Right atrium auricular region (tissue), 2 donors: ENCODE data around the gene PGAM5. TPM values are rescaled to one million over a fixed set of nuclear protein-coding genes. Genes with fewer than 3 reads are reported as not detected.
A peak's percentile ranks its signal among the peaks of the same experiment; 100 is the strongest.

Experiments
- DNase-seq: peaks from one replicate; pipeline ENCODE4 v3.0.0-alpha.2; 2019; ENCODE audit warnings: low spot score
- H3K27ac ChIP-seq, 2 donors: fragments of 200-600 bp; sonication (generic); 1 replicate in 1 of 2; 2 replicates in 1 of 2; pipeline ENCODE4 v1.5.1; 2016 to 2019
- H3K27me3 ChIP-seq, 2 donors: fragments of 200-600 bp; sonication (generic); one replicate each; pipeline versions ENCODE4 v1.5.1 to v1.6.0; 2017 to 2019
- H3K36me3 ChIP-seq: fragments of 200-600 bp; sonication (generic); one replicate; pipeline ENCODE4 v1.5.1; 2016
- H3K4me1 ChIP-seq, 2 donors: fragments of 200-600 bp; sonication (generic); one replicate each; pipeline versions ENCODE4 v1.5.1 to v1.6.0; 2017 to 2019
- H3K4me3 ChIP-seq, 2 donors: fragments of 200-600 bp; sonication (generic); 1 replicate in 1 of 2; 2 replicates in 1 of 2; pipeline ENCODE4 v1.5.1; 2017 to 2019; ENCODE audit warnings: mild to moderate bottlenecking in 1 of 2, moderate library complexity in 1 of 2
- H3K9me3 ChIP-seq, 2 donors: fragments of 200-600 bp; sonication (generic); one replicate each; pipeline ENCODE4 v1.5.1; 2019
- total RNA-seq, 2 donors: library from RNA; depleted of rRNA; stranded (reverse); fragments of >200 nt; gene quantifications; one replicate each; pipeline ENCODE4 v1.1.0, GENCODE V29; 2016
- TF ChIP-seq, protein P1 (sequence below), 2 donors: fragments of 200-600 bp; sonication (generic); IDR thresholded peaks; one replicate each; pipeline ENCODE4 v1.5.1; 2019; ENCODE audit warnings: antibody characterized with exemption in 2 of 2

Gene PGAM5
- total RNA-seq, 2 donors from 2014 or later = 12.8 to 20.0 TPM

DNA sequence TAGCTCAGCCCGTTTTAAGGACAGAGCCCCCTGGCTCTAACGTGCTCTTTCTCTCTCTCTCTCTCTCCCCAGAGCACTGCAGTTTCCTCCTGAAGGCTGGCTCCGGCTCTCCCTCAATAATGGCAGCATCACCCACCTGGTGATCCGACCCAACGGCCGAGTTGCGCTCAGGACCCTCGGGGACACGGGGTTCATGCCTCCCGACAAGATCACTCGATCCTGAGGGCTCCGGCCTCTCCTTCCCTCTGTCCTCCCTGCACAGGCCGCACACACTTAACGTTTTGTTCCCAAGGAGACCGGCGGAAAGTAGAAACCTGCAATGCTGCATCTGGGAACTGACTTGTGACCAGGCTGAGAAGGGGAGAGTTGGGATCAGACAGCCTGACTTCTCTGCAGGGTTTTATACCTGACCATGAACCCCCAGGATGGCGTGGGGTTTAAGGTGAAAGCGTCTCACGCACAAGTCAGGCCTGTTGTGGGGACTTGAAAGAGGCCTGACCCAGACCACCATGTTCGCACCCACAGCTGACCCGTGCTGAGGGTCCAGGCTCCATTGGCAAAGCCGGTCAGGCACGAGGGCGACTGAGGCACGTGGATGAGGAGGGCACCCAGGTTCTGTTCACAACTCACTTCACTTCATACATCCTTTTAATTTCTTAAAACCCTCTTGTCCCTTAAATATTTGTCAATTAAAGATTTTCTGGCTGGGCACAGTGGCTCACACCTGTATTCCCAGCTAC, 10.1 kb downstream of the PGAM5 start:
- no peaks in the 10 kb centered on the region for H3K27me3 ChIP-seq
- H3K36me3 ChIP-seq = peaks cover 75% of the 10 kb centered on the region
- no peak for DNase-seq
- H3K4me1 ChIP-seq = peaks cover 0 to 3% of the 10 kb centered on the region in 2 donors
- no peaks in the 10 kb centered on the region for H3K9me3 ChIP-seq
- H3K27ac ChIP-seq = no peak overlapping the region
- TF ChIP-seq, protein P1, sequence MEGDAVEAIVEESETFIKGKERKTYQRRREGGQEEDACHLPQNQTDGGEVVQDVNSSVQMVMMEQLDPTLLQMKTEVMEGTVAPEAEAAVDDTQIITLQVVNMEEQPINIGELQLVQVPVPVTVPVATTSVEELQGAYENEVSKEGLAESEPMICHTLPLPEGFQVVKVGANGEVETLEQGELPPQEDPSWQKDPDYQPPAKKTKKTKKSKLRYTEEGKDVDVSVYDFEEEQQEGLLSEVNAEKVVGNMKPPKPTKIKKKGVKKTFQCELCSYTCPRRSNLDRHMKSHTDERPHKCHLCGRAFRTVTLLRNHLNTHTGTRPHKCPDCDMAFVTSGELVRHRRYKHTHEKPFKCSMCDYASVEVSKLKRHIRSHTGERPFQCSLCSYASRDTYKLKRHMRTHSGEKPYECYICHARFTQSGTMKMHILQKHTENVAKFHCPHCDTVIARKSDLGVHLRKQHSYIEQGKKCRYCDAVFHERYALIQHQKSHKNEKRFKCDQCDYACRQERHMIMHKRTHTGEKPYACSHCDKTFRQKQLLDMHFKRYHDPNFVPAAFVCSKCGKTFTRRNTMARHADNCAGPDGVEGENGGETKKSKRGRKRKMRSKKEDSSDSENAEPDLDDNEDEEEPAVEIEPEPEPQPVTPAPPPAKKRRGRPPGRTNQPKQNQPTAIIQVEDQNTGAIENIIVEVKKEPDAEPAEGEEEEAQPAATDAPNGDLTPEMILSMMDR (IDR thresholded peaks at IDR 0.05) = no peak
- H3K4me3 ChIP-seq = no peak overlapping the region

DNA sequence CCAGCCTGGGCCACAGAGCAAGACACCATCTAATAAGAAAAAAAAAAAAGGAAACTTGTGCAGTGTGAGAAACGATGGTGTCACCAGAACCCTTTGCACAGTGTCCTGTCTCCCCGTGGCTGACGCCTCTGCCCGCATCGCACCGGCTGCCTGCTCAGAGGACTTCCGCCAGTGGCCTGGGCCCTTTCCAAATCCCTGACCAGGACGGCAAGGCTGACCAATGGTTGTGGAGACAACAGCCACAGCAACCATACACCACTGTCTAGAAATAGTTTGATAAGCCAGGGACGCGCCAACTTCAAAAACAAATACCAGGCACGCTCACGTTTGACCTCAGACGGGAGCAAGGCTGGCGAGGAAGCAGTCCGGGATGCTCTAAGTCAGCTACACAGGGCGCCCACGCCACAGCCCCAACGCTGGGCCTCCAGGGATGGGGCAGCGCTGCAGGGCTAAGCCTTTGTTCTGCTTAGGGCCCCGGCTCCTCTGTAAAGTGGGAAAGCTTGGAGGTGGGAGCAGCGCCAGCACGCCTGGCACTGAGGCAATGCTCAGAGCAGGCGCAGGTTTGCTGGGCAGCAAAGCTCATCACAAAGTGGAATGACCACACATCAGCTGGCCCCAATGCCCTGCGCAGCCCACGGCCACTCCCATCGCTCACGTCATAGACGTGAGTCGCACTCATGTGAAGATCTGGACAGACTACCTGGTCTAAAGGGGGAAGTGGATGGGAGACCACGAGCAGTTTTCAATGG, 12.5 kb downstream of the PGAM5 start:
- Histone ChIP-seq H3K27ac (peak overlapping the region in 1 of 2 donors; percentile 26), H3K36me3 (peaks cover 80% of the 10 kb centered on the region), H3K27me3 (no peaks in the 10 kb centered on the region), H3K4me1 (peaks cover 0 to 3% of the 10 kb centered on the region in 2 donors), H3K4me3 (no peak overlapping the region), H3K9me3 (no peaks in the 10 kb centered on the region)
- TF ChIP-seq, protein P1 (IDR thresholded peaks at IDR 0.05) = no peak
- no peak for DNase-seq

DNA sequence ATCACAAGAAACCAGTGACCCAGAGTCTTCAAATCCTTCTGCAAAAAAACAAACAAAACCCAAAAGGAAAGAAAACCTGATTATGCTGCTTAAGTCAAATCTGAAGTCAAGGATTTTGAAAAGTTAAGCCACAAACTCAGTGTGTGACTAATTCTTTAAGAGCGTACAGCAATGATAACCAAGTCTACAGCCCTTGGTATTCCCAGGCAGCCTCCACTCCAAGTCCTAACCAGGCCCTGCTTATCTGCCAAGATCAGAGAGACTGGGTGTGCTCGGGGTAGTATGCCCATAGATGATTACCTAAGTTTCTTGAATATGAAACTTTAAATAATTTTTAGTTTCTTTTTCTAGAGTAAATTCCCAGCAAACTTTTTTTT, 13.1 kb downstream of the PGAM5 start:
- Histone ChIP-seq H3K9me3 (no peaks in the 10 kb centered on the region), H3K4me3 (no peak overlapping the region), H3K4me1 (peaks cover 0 to 3% of the 10 kb centered on the region in 2 donors), H3K27ac (no peak overlapping the region), H3K36me3 (peaks cover 84% of the 10 kb centered on the region), H3K27me3 (no peaks in the 10 kb centered on the region)
- TF ChIP-seq, protein P1 (IDR thresholded peaks at IDR 0.05) = no peak
- DNase-seq = no peak

GRCh38 chr12:132724506-132725241, 14.0 kb downstream of the PGAM5 start:
- H3K9me3 ChIP-seq = no peaks in the 10 kb centered on the region
- no peak for DNase-seq
- peaks cover 78% of the 10 kb centered on the region for H3K36me3 ChIP-seq
- H3K4me1 ChIP-seq = peaks cover 0 to 3% of the 10 kb centered on the region in 2 donors
- no peak overlapping the region for H3K27ac ChIP-seq
- no peak overlapping the region for H3K4me3 ChIP-seq
- TF ChIP-seq, protein P1 (IDR thresholded peaks at IDR 0.05) = no peak
- H3K27me3 ChIP-seq = no peaks in the 10 kb centered on the region

GRCh38 chr12:132726386-132726785, 15.7 kb downstream of the PGAM5 start:
- no peak overlapping the region for H3K27ac ChIP-seq
- H3K4me3 ChIP-seq = no peak overlapping the region
- peaks cover 0 to 3% of the 10 kb centered on the region in 2 donors for H3K4me1 ChIP-seq
- H3K36me3 ChIP-seq = peaks cover 79% of the 10 kb centered on the region
- H3K27me3 ChIP-seq = no peaks in the 10 kb centered on the region
- TF ChIP-seq, protein P1 (IDR thresholded peaks at IDR 0.05) = no peak
- H3K9me3 ChIP-seq = no peaks in the 10 kb centered on the region
- DNase-seq = no peak
